Keratinocyte (primary cell): ENCODE data around the gene PRKN. TPM values are rescaled to one million over a fixed set of nuclear protein-coding genes. Genes with fewer than 3 reads are reported as not detected.

Source experiments
- DNase-seq: peaks from one replicate; pipeline ENCODE4 v3.0.0-alpha.2; 2011; ENCODE audit warnings: low read depth, missing footprints, low spot score
- FAIRE-seq: peaks from 2 replicates; lab custom pipeline; 2011; peaks lifted over from hg19 to GRCh38; lab: Jason Lieb, UNC
- H2AFZ ChIP-seq: 2 replicates; pipeline ENCODE4 v1.6.0; 2012; ENCODE audit warnings: low read length, control low read depth, inconsistent platforms; ENCODE audit not compliant: control insufficient read depth
- H3K27ac ChIP-seq: 2 replicates; pipeline ENCODE4 v1.5.1; 2011; ENCODE audit warnings: low read length; ENCODE audit not compliant: control insufficient read depth, insufficient read depth
- H3K27me3 ChIP-seq: 3 replicates; pipeline ENCODE4 v1.6.0; 2011; ENCODE audit warnings: low read length; ENCODE audit not compliant: control insufficient read depth, insufficient read depth; ENCODE audit errors: extremely low read depth
- H3K36me3 ChIP-seq, 2 experiments: 2 replicates in 1 of 2; 3 replicates in 1 of 2; pipeline ENCODE4 v1.5.1; 2011; ENCODE audit warnings: low read length in 2 of 2, mild to moderate bottlenecking in 1 of 2; ENCODE audit not compliant: control insufficient read depth in 2 of 2, insufficient read depth in 2 of 2; ENCODE audit errors: extremely low read depth in 1 of 2
- H3K4me1 ChIP-seq: 3 replicates; pipeline ENCODE4 v1.5.1; 2011; ENCODE audit warnings: low read length; ENCODE audit not compliant: control insufficient read depth, insufficient read depth; ENCODE audit errors: extremely low read depth
- H3K4me2 ChIP-seq: 3 replicates; pipeline ENCODE4 v1.6.0; 2011; ENCODE audit warnings: low read depth, low read length; ENCODE audit not compliant: control insufficient read depth, insufficient read depth; ENCODE audit errors: extremely low read depth
- H3K4me3 ChIP-seq, 3 experiments: fragments of 200-600 bp in 1 of 3; sonication (generic) in 1 of 3; 2 replicates in 2 of 3; 3 replicates in 1 of 3; pipeline ENCODE4 v1.5.1; 2011 to 2016; ENCODE audit warnings: low read length in 3 of 3, mild to moderate bottlenecking in 3 of 3, control low read depth in 2 of 3, inconsistent platforms in 1 of 3, low read depth in 1 of 3, mixed read lengths in 1 of 3, mixed run types in 1 of 3, moderate library complexity in 1 of 3; ENCODE audit not compliant: control insufficient read depth in 2 of 3, insufficient read depth in 2 of 3; ENCODE audit errors: extremely low read depth in 1 of 3
- H3K79me2 ChIP-seq: 2 replicates; pipeline ENCODE4 v1.6.0; 2012; ENCODE audit warnings: low read length; ENCODE audit not compliant: control insufficient read depth, insufficient read depth
- H3K9ac ChIP-seq: 3 replicates; pipeline ENCODE4 v1.6.0; 2011; ENCODE audit warnings: low read length; ENCODE audit not compliant: control insufficient read depth, insufficient read depth; ENCODE audit errors: extremely low read depth
- H3K9me1 ChIP-seq: 3 replicates; pipeline ENCODE4 v1.6.0; 2011; ENCODE audit warnings: low read length; ENCODE audit not compliant: control insufficient read depth, insufficient read depth; ENCODE audit errors: extremely low read depth
- H3K9me3 ChIP-seq: 2 replicates; pipeline ENCODE4 v1.5.1; 2012; ENCODE audit warnings: low read depth, low read length; ENCODE audit not compliant: control insufficient read depth
- H4K20me1 ChIP-seq: 3 replicates; pipeline ENCODE4 v1.6.0; 2011; ENCODE audit warnings: low read length; ENCODE audit not compliant: control insufficient read depth, insufficient read depth; ENCODE audit errors: extremely low read depth
- CTCF ChIP-seq, 3 experiments: IDR thresholded peaks in 1 of 3; conservative IDR thresholded peaks in 1 of 3; optimal IDR thresholded peaks in 1 of 3; 2 replicates in 2 of 3; 3 replicates in 1 of 3; pipeline versions ENCODE3 to v1.5.1; 2011; ENCODE audit warnings: low read length in 3 of 3, mild to moderate bottlenecking in 3 of 3, moderate library complexity in 2 of 3, control low read depth in 1 of 3, inconsistent platforms in 1 of 3; ENCODE audit not compliant: insufficient read depth in 2 of 3; ENCODE audit errors: extremely low read depth in 1 of 3
- EZH2 ChIP-seq: IDR thresholded peaks from one replicate; pipeline ENCODE4 v1.6.1; 2012; ENCODE audit warnings: inconsistent platforms, mild to moderate bottlenecking, low read length, moderate library complexity
- dilution Hi-C: fragments of 300-500 bp; cut with MboI; formaldehyde crosslinking; loops from one replicate; pipeline ENCODE4 v1.7.0; 2020; ENCODE audit warnings: low sequenced_read_pairs; ENCODE audit not compliant: extremely low pct_ligation_motif_present
- polyA plus RNA-seq, 5 experiments: library from polyadenylated mRNA; depleted of rRNA in 3 of 5; stranded (reverse) in 3 of 5; stranded (forward) in 1 of 5; unstranded in 1 of 5; fragments of >200 nt; gene quantifications; 1 replicate in 1 of 5; 2 replicates in 3 of 5; 3 replicates in 1 of 5; pipeline versions ENCODE4 v1.2.1 to v1.2.3, GENCODE V29; 2011 to 2012; ENCODE audit warnings: missing spikeins in 2 of 5, low read depth in 1 of 5, low replicate concordance in 1 of 5

Gene PRKN
- polyA plus RNA-seq, 1 donor (not counting 4 experiments of a cell fraction or from before 2014, with no cell fraction given), result 0.67 TPM

- FAIRE-seq (no peak), DNase-seq (no peak)
- TF ChIP-seq CTCF (optimal IDR thresholded peaks at IDR 0.05 in 1 of 3, IDR thresholded peaks at IDR 0.05 in 1 of 3, conservative IDR thresholded peaks at IDR 0.05 in 1 of 3; ENCODE audit: extremely low read depth in 1 of 3, insufficient read depth in 2 of 3, low read length in 3 of 3) (no peak), EZH2 (no peak)
- Histone ChIP-seq H2AFZ (no peak overlapping the region), H4K20me1 (no peaks in the 10 kb centered on the region), H3K27me3 (no peaks in the 10 kb centered on the region), H3K4me3 (no peak overlapping the region), H3K79me2 (no peaks in the 10 kb centered on the region), H3K27ac (no peak overlapping the region), H3K9me1 (no peaks in the 10 kb centered on the region), H3K9me3 (no peaks in the 10 kb centered on the region), H3K4me1 (no peaks in the 10 kb centered on the region), H3K36me3 (no peaks in the 10 kb centered on the region), H3K9ac (no peak overlapping the region), H3K4me2 (no peak overlapping the region)
- dilution Hi-C loops, result no loop called here
Observed at GRCh38 chr6:162421004-162421403, 306.6 kb downstream of the PRKN start.

GRCh38 chr6:162416831-162417537, 310.6 kb downstream of the PRKN start:
- H3K9ac ChIP-seq, result no peak overlapping the region
- dilution Hi-C loops, result no loop called here
- H3K9me3 ChIP-seq, result no peaks in the 10 kb centered on the region
- no peak for TF ChIP-seq CTCF (optimal IDR thresholded peaks at IDR 0.05 in 1 of 3, IDR thresholded peaks at IDR 0.05 in 1 of 3, conservative IDR thresholded peaks at IDR 0.05 in 1 of 3; ENCODE audit: extremely low read depth in 1 of 3, insufficient read depth in 2 of 3, low read length in 3 of 3)
- no peak for TF ChIP-seq EZH2
- H3K4me3 ChIP-seq, result no peak overlapping the region
- no peaks in the 10 kb centered on the region for H4K20me1 ChIP-seq
- no peaks in the 10 kb centered on the region for H3K4me1 ChIP-seq
- no peak for FAIRE-seq
- no peaks in the 10 kb centered on the region for H3K9me1 ChIP-seq
- no peaks in the 10 kb centered on the region for H3K36me3 ChIP-seq
- no peaks in the 10 kb centered on the region for H3K79me2 ChIP-seq
- no peak overlapping the region for H2AFZ ChIP-seq
- no peak overlapping the region for H3K4me2 ChIP-seq
- DNase-seq, result no peak
- H3K27ac ChIP-seq, result no peak overlapping the region
- no peaks in the 10 kb centered on the region for H3K27me3 ChIP-seq
